Erythroblast (primary cell): ENCODE results near the gene NUTM2A.
"Not testable (repeated sequence)": the region's sequence is repeated elsewhere in the genome, so short reads cannot be mapped to it uniquely, and the experiment has no call there.

Source experiments
- GATA1 ChIP-seq: IDR thresholded peaks from 2 replicates; pipeline ENCODE4 v1.6.1; 2011; ENCODE audit warnings: low read depth, mild to moderate bottlenecking, control low read depth, low read length, moderate library complexity
- POLR2A ChIP-seq: IDR thresholded peaks from 2 replicates; pipeline ENCODE4 v1.6.1; 2011; ENCODE audit warnings: mild to moderate bottlenecking, low read length

GRCh38 chr10:87191841-87192240, 33.4 kb upstream of the NUTM2A start:
- TF ChIP-seq POLR2A, GATA1: not testable (repeated sequence)
